Stomach (tissue), 9 donors: ENCODE results near the gene SLC27A2. TPM values are rescaled to one million over a fixed set of nuclear protein-coding genes. Genes with fewer than 3 reads are reported as not detected.

Experiments used
- DNase-seq, 2 donors: peaks; one replicate each; pipeline versions ENCODE4 v3.0.0 to v3.0.0-alpha.2; 2013 to 2019
- H3K27ac ChIP-seq, 5 donors: fragments of 200-600 bp in 4 of 5; sonication (generic) in 4 of 5; one replicate each; pipeline ENCODE4 v1.5.1; 2013 to 2019; ENCODE audit warnings: mild to moderate bottlenecking in 1 of 5, moderate library complexity in 1 of 5
- H3K27me3 ChIP-seq, 3 donors: fragments of 200-600 bp; sonication (generic); one replicate each; pipeline ENCODE4 v1.5.1; 2017 to 2019; ENCODE audit warnings: mixed run types in 1 of 3
- H3K36me3 ChIP-seq, 4 donors: fragments of 200-600 bp; sonication (generic); 1 replicate in 3 of 4; 2 replicates in 1 of 4; pipeline ENCODE4 v1.5.1; 2016 to 2019
- H3K4me1 ChIP-seq, 4 donors: fragments of 200-600 bp; sonication (generic); one replicate each; pipeline ENCODE4 v1.5.1; 2016 to 2019
- H3K4me3 ChIP-seq, 4 donors: fragments of 200-600 bp; sonication (generic) in 3 of 4; one replicate each; pipeline ENCODE4 v1.5.1; 2016 to 2019; ENCODE audit warnings: mild to moderate bottlenecking in 1 of 4
- H3K9me3 ChIP-seq, 4 donors: fragments of 200-600 bp; sonication (generic); one replicate each; pipeline ENCODE4 v1.5.1; 2016 to 2019
- CTCF ChIP-seq, 7 experiments: fragments of 450-650 bp in 4 of 7; fragments of 200-600 bp in 3 of 7; sonication (generic) in 3 of 7; IDR thresholded peaks; one replicate each; pipeline ENCODE4 v1.5.1; 2016 to 2019; ENCODE audit warnings: antibody characterized with exemption in 7 of 7, control low read depth in 2 of 7, mild to moderate bottlenecking in 1 of 7
- EP300 ChIP-seq: sonication (generic); formaldehyde crosslinking; IDR thresholded peaks from one replicate; pipeline ENCODE4 v1.6.1; 2017; ENCODE audit warnings: antibody characterized with exemption
- POLR2A ChIP-seq, 4 donors: fragments of 450-650 bp; IDR thresholded peaks; one replicate each; pipeline ENCODE4 v1.6.1; 2016; ENCODE audit warnings: antibody characterized with exemption in 4 of 4, control low read depth in 2 of 4, mild to moderate bottlenecking in 1 of 4, moderate library complexity in 1 of 4
- POLR2AphosphoS5 ChIP-seq, 3 donors: sonication (generic); formaldehyde crosslinking; IDR thresholded peaks; one replicate each; pipeline ENCODE4 v1.6.1; 2016; ENCODE audit warnings: antibody characterized with exemption in 3 of 3
- WGBS, 5 donors: extraction: QIAGEN DNeasy Blood & Tissue Kit in 3 of 5; methylation state at CpG; one replicate each; pipeline versions ENCODE4 v1.1.5 to v1.1.7; 2013 to 2018; 5-methylcytosine and 5-hydroxymethylcytosine counted together
- intact Hi-C: fragments of 100-400 bp; cut with DNase I; formaldehyde crosslinking; loops from one replicate; pipeline ENCODE4 v1.15.1; 2023; ENCODE audit warnings: low total_unique reads
- polyA plus RNA-seq, 3 donors: library from polyadenylated mRNA; stranded (reverse); fragments of 200-250 nt; gene quantifications; one replicate each; pipeline ENCODE4 v1.2.3, GENCODE V29; 2013
- total RNA-seq, 5 donors: library from RNA; depleted of rRNA; stranded (reverse); fragments of >200 nt; gene quantifications; one replicate each; pipeline versions ENCODE4 v1.1.0 to v1.2.3, GENCODE V29; 2014 to 2016
- donor health status: healthy with polysubstance abuse.
- donor health status: Bipolar disorder and iron deficiency.
- donor health status: healthy.

Gene SLC27A2
- total and polyA plus RNA-seq, 8 donors = 0.61 to 53.6 (median 2.3) TPM; not detected in 2

GRCh38 chr15:50184863-50185504 is 3.0 kb downstream of the SLC27A2 start:
- H3K4me3 ChIP-seq = no peak overlapping the region
- intact Hi-C loops = no loop called here

GRCh38 chr15:50186090-50186489 is 4.1 kb downstream of the SLC27A2 start:
- Histone ChIP-seq H3K36me3 (no peaks in the 10 kb centered on the region), H3K4me1 (peaks cover 4 to 18% (median 17%) of the 10 kb centered on the region in 4 donors), H3K4me3 (no peak overlapping the region), H3K27ac (no peak overlapping the region), H3K27me3 (peaks cover 0 to 26% (median 16%) of the 10 kb centered on the region in 3 donors), H3K9me3 (no peaks in the 10 kb centered on the region)
- DNase-seq = no peak
- intact Hi-C loops = no loop called here
- no peak for TF ChIP-seq CTCF (IDR thresholded peaks at IDR 0.05)
- TF ChIP-seq POLR2AphosphoS5 (IDR thresholded peaks at IDR 0.05) = no peak
- TF ChIP-seq EP300 = no peak
- no peak for TF ChIP-seq POLR2A (IDR thresholded peaks at IDR 0.05)
- WGBS, 5 donors = 96 to 99% (median 97%) methylated on average over 4 of the region's 4 CpGs

More at GRCh38 chr15:50184863-50185504, 3.0 kb downstream of the SLC27A2 start:
- TF ChIP-seq CTCF (IDR thresholded peaks at IDR 0.05) = no peak
- TF ChIP-seq POLR2A (IDR thresholded peaks at IDR 0.05) = no peak
- no peak overlapping the region for H3K27ac ChIP-seq
- H3K36me3 ChIP-seq = no peaks in the 10 kb centered on the region
- H3K4me1 ChIP-seq = peaks cover 4 to 18% (median 17%) of the 10 kb centered on the region in 4 donors
- H3K9me3 ChIP-seq = no peaks in the 10 kb centered on the region
- peaks cover 0 to 37% (median 16%) of the 10 kb centered on the region in 3 donors for H3K27me3 ChIP-seq
- no peak for DNase-seq
- 45 to 80% (median 50%) methylated on average over 3 of the region's 3 CpGs for WGBS, 5 donors

DNA sequence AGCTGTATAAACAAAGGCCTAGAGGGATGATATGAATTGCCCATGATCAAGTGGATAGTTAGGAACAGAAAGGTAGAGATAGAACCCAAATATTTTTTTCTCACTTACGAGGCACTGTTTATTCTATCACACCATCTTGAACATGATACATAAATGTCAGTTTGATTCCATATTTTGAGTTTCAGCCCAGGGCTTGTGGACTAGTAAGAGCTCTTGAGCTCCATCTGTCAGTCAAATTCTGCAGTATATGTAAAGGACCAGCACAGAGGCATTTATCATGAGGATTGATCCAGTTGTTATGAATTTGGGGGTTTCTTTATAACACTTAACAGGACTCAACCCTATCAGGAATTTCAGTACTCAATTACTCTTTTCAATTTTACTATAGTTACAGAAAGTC is 4.8 kb downstream of the SLC27A2 start:
- no peak for DNase-seq
- H3K4me1 ChIP-seq = peaks cover 4 to 15% (median 14%) of the 10 kb centered on the region in 4 donors

DNA sequence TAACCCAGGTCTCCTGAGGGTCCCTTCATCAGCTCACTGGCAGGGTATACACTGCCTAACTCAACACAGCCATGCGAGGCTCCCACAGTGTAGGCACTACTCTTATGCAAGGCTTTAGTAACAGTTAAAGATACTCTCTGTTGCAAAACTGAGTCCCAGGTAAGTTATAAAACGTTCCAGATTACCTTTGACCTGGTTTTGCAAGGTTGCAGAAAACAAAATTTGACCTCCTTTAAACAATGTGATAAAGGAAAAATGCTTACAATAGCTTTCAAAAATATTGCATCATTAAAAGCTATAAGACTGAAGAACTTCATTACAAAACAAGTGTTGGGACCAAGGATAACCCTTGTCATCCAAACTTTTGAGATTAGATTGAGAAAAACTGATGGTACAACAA is 5.5 kb downstream of the SLC27A2 start:
- intact Hi-C loops = no loop called here
- H3K27me3 ChIP-seq = peaks cover 0 to 12% (median 4%) of the 10 kb centered on the region in 3 donors
- H3K4me3 ChIP-seq = no peak overlapping the region
- no peaks in the 10 kb centered on the region for H3K36me3 ChIP-seq
- no peaks in the 10 kb centered on the region for H3K9me3 ChIP-seq
- H3K27ac ChIP-seq = no peak overlapping the region
- TF ChIP-seq EP300 (no peak), POLR2AphosphoS5 (IDR thresholded peaks at IDR 0.05) (no peak), POLR2A (IDR thresholded peaks at IDR 0.05) (no peak), CTCF (IDR thresholded peaks at IDR 0.05) (no peak)
- no peak for DNase-seq
- WGBS, 5 donors = 65 to 74% (median 70%) methylated on average over 2 of the region's 2 CpGs
- H3K4me1 ChIP-seq = peaks cover 2 to 7% (median 6%) of the 10 kb centered on the region in 4 donors

More for the DNA sequence above, 4.8 kb downstream of the SLC27A2 start:
- TF ChIP-seq EP300 (no peak), POLR2A (IDR thresholded peaks at IDR 0.05) (no peak), POLR2AphosphoS5 (IDR thresholded peaks at IDR 0.05) (no peak), CTCF (IDR thresholded peaks at IDR 0.05) (no peak)
- WGBS, 5 donors = 79 to 89% (median 86%) methylated on average over 1 of the region's 1 CpG
- no peak overlapping the region for H3K27ac ChIP-seq
- no peak overlapping the region for H3K4me3 ChIP-seq
- no peaks in the 10 kb centered on the region for H3K36me3 ChIP-seq
- H3K9me3 ChIP-seq = no peaks in the 10 kb centered on the region
- intact Hi-C loops = no loop called here
- peaks cover 0 to 20% (median 11%) of the 10 kb centered on the region in 3 donors for H3K27me3 ChIP-seq
